Nephron (organoid): ENCODE measurements around the gene ELP5.
"Not testable (repeated sequence)": the region's sequence is repeated elsewhere in the genome, so short reads cannot be mapped to it uniquely, and the experiment has no call there.

Experiments used
- H3K27ac Mint-ChIP-seq, 3 experiments: 2 replicates each; pipeline ENCODE4 v1.8.0; 2020; ENCODE audit warnings: mixed read lengths in 3 of 3, mild to moderate bottlenecking in 2 of 3, moderate library complexity in 1 of 3
- H3K27me3 Mint-ChIP-seq: 2 replicates; pipeline ENCODE4 v1.8.0; 2021; ENCODE audit warnings: low read depth, mild to moderate bottlenecking, moderate library complexity, mixed read lengths
- H3K36me3 Mint-ChIP-seq: 2 replicates; pipeline ENCODE4 v1.8.0; 2020; ENCODE audit warnings: low read depth, mixed read lengths
- H3K4me1 Mint-ChIP-seq: 2 replicates; pipeline ENCODE4 v1.8.0; 2020; ENCODE audit warnings: mixed read lengths
- H3K4me3 Mint-ChIP-seq, 3 experiments: 2 replicates each; pipeline ENCODE4 v1.8.0; 2020; ENCODE audit warnings: mild to moderate bottlenecking in 3 of 3, mixed read lengths in 3 of 3, moderate library complexity in 2 of 3
- H3K9me3 Mint-ChIP-seq: 2 replicates; pipeline ENCODE4 v1.8.0; 2020; ENCODE audit warnings: mixed read lengths
- CTCF ChIP-seq, 3 experiments: fragments of 200-600 bp; sonication (generic); IDR thresholded peaks; one replicate each; pipeline ENCODE4 v1.5.0; 2021; ENCODE audit warnings: antibody characterized with exemption in 3 of 3; ENCODE audit not compliant: unreplicated experiment in 3 of 3

The ELP5 gene

DNA sequence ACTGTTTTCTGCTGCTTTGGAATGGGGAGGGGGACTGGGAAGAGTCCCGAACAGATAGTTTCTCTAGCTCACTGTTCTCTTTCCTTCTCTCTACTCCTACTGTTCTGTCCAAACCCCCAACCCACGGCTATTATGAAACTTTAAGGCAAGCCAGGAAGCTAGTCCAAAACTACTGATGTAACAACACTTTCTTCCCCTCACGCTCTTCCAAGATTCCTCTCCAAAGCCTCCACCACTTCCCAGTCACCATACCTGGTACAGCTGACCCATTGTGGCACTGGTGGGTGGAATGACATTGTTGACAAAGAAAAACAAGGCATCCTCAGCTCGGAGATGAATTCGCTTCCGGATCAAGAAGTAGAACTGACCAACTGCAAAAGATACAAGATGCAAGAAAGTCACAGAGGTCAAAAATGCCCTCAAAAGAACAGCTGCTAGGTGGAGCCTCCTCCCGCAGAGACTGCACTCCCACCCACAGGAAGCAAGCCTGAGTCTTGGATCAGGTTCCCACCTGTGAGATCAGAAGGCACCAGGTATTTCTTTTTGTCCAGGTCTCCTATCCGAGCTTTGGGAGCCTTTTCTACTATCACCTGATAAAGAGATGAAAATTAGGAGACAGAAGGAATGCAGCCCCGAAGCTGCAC, 10.8 kb upstream of the ELP5 start:
- peaks cover 46% of the 10 kb centered on the region for H3K4me1 Mint-ChIP-seq
- peak overlapping the region; percentile 99 for H3K27ac Mint-ChIP-seq
- no peaks in the 10 kb centered on the region for H3K9me3 Mint-ChIP-seq
- TF ChIP-seq CTCF (IDR thresholded peaks at IDR 0.05; ENCODE audit: unreplicated experiment in 3 of 3), result no peak
- peak overlapping the region; percentile 96 to 100 (median 96) for H3K4me3 Mint-ChIP-seq
- peaks cover 54% of the 10 kb centered on the region for H3K36me3 Mint-ChIP-seq
- no peaks in the 10 kb centered on the region for H3K27me3 Mint-ChIP-seq

DNA sequence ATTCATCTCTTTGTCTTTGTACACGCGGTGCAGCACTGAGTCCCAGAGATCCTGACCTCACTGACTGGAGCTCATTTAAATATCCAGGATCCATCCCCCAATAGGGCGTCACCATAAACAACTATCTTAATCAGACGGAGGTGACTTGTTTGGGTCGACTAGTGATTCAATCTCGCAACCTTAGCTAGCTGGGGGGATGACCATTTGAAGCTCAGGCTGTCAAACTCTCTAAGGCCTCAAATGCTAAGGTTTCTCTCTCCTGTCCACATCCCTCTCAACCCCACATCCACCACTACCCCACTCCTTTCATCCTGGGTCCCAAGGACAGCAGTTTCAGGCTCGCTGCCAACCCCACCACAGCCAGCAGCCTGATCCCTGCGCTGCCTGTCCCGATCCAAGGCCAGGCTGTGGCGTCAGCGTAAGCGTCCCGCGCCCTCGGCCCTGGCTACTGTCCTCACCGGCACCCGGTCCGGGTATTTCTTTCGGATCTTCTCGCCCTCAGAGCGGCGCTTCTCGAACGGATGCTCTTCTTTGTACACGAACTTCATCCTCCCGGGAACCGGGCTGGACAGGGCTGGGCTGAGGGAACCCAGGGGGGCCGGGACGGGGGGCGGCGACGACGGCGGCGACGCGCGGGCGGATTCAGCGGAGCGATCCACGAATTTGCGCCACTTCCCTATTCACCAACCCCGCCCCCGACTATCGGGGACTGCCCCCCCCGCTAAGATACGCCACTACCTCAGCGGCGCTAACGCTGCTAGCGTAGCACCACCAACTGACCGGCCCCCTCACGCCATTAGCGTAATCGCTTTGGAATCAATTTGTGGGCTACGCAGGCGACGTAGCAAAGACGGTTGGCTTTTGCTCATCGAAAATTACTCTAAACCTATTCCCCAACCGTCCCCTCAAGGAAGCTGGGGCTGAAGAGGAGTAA, 10.0 kb upstream of the ELP5 start, which contains the start of gene GABARAP:
TSS of gene GABARAP (minus strand) at position 667 of the 934 bp plus-strand sequence. CDS start at position 548, 119 bp downstream.
- Mint-ChIP-seq H3K4me3 (peak within 1 kb of the TSS; percentile 96 to 100 (median 96)), H3K9me3 (no peaks in the 10 kb centered on the region), H3K4me1 (peaks cover 41% of the 10 kb centered on the region), H3K27ac (peak within 1 kb of the TSS; percentile 99), H3K27me3 (no peaks in the 10 kb centered on the region), H3K36me3 (peaks cover 57% of the 10 kb centered on the region)
- TF ChIP-seq CTCF (IDR thresholded peaks at IDR 0.05; ENCODE audit: unreplicated experiment in 3 of 3), result no peak

DNA sequence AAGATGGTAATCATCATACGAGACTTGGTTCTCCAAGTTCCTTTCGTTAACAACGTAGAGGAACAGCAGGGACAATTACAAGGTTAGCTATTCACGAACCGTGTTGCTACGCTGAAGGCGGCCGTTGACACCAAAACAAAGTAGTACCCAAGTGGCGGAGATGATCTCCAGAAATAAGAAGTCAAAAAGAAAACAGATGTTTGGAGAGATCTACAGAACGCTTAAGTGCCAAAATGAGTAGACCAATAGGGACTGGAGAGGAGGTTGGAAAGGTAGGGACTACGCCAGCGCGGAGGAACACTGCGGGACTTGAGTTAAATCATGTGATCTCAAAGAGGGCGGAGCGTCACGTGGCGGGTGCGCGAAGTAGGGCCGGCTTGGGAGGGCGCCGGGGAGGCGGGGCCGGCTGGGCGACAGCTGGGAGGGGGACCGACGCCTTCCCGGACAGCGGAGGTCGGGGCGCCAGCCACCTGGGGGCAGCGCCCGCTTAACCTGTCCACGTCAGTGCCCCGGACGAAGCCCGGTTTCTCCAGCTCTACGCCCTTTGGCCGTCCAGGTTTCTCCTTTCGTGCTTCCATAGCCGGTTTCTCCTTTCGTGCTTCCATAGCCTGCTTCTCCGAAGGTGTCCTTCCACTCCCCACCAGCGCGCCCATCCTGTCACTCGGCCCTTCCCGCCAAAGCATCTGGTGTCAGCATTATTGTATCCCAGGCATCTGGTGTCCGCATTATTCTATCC, 9.1 kb upstream of the ELP5 start:
- peaks cover 55% of the 10 kb centered on the region for H3K36me3 Mint-ChIP-seq
- H3K4me1 Mint-ChIP-seq, result peaks cover 37% of the 10 kb centered on the region
- peak overlapping the region; percentile 99 for H3K27ac Mint-ChIP-seq
- H3K4me3 Mint-ChIP-seq, result peak overlapping the region; percentile 96 to 100 (median 96)
- no peaks in the 10 kb centered on the region for H3K9me3 Mint-ChIP-seq
- no peak for TF ChIP-seq CTCF (IDR thresholded peaks at IDR 0.05; ENCODE audit: unreplicated experiment in 3 of 3)
- no peaks in the 10 kb centered on the region for H3K27me3 Mint-ChIP-seq

GRCh38 chr17:7243453-7243729, 8.6 kb upstream of the ELP5 start:
- Mint-ChIP-seq H3K9me3 (no peaks in the 10 kb centered on the region), H3K36me3 (peaks cover 55% of the 10 kb centered on the region), H3K4me1 (peaks cover 38% of the 10 kb centered on the region), H3K27ac (peak overlapping the region; percentile 99), H3K27me3 (no peaks in the 10 kb centered on the region), H3K4me3 (peak overlapping the region; percentile 96 to 100 (median 96))
- TF ChIP-seq CTCF (IDR thresholded peaks at IDR 0.05; ENCODE audit: unreplicated experiment in 3 of 3), result no peak

- Mint-ChIP-seq H3K4me1 (peaks cover 42% of the 10 kb centered on the region), H3K27ac (peak overlapping the region; percentile 99), H3K36me3 (peaks cover 59% of the 10 kb centered on the region), H3K4me3 (peak overlapping the region; percentile 96 to 100 (median 96))
- not testable (repeated sequence) for H3K27me3 Mint-ChIP-seq, H3K9me3 Mint-ChIP-seq
Observed at GRCh38 chr17:7243838-7244237, 8.2 kb upstream of the ELP5 start.

DNA sequence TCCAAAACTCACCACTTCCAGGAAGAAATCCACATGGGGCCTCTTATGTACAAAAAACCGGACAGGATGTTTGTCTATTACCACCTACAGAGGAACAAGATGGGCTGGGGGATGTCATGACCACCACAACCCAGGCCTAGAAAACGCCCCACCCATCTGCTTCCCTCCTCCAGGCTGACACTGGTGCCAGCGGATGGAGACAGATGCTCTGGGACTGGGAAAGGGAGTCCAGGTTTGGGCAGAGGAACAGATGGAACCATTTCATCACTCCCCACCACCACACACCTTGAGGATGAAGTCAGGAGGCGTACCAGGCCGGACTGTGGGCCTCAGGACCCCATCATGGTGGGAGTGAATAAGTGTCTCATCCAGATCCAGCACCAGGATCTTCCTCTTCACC, 5.2 kb upstream of the ELP5 start:
- no peaks in the 10 kb centered on the region for H3K9me3 Mint-ChIP-seq
- H3K27me3 Mint-ChIP-seq, result no peaks in the 10 kb centered on the region
- peaks cover 41% of the 10 kb centered on the region for H3K4me1 Mint-ChIP-seq
- H3K36me3 Mint-ChIP-seq, result peaks cover 39% of the 10 kb centered on the region
- H3K4me3 Mint-ChIP-seq, result peak overlapping the region; percentile 6 to 65 (median 40)
- no peak for TF ChIP-seq CTCF (IDR thresholded peaks at IDR 0.05; ENCODE audit: unreplicated experiment in 3 of 3)
- H3K27ac Mint-ChIP-seq, result peak overlapping the region in 2 of 3 experiments; percentile 12 to 64
